Left hindlimb (tissue), 1 donor: ENCODE data around the gene TMEM131.
"Not testable (repeated sequence)": the region's sequence is repeated elsewhere in the genome, so short reads cannot be mapped to it uniquely, and the experiment has no call there.

Experiments used
- DNase-seq: peaks from one replicate; pipeline ENCODE4 v3.0.0-alpha.2; 2018

The TMEM131 gene

DNA sequence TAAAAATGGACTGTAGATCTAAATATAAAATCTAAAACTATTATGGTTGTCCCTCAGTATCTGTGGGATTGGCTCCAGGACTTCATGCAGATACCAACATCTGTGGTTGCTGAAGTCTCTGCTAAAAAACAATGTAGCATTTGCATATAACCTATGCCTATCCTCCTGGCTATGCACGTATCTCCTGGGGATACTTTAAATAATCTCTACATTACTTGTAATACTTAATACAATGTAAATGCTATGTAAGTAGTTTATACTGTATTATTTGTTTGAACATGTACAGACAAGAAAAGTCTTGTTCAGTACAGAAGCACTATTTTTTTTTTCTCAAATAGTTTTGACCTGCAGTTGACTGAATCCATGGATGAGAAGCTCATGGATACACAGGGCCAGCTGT lies 147.4 kb downstream of the TMEM131 start:
- DNase-seq, result no peak

- DNase-seq, result not testable (repeated sequence)
Measured at GRCh38 chr2:97846716-97847115, 149.0 kb downstream of the TMEM131 start.

GRCh38 chr2:97845818-97846217 lies 149.9 kb downstream of the TMEM131 start:
- no peak for DNase-seq

DNA sequence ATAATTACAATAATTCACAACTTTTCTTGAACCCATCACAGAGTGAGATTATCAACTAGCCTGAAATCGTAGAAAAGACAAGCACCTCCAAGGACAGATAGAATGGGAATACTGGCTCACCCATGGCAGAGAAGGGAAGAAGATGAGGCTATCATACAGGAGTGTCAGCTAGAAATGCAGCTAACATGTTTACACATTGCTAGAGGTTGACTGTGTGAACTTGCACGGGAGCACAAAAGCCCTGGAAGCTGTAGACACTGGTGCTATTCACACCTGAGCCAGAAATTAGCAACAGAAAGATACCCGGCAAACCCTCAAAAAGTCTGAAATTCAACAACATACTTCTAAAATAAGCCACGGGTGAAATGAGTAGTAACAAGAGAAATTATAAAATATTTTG lies 150.6 kb downstream of the TMEM131 start:
- no peak for DNase-seq

- DNase-seq, result no peak
Measured at GRCh38 chr2:97844311-97844859, 151.4 kb downstream of the TMEM131 start.

DNA sequence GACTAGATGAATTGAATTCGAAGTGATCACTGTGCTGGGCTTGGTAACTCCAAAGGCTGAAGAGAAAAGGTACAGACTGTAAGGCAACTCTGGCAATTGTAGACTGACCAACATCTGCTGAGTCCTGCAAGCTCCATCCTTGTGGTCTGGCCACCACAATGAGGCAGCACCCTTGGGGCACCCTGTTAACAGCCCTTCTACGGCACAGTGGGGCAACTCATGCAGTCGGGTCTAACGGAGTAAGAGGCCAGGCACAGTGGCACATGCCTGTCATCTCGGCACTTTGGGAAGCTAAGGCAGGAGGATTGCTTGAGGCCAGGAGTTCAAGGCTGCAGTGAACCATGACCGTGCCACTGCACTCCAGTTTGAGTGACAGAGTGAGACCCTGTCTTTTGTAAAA lies 155.6 kb downstream of the TMEM131 start:
- DNase-seq, result no peak

- DNase-seq, result no peak
Measured at GRCh38 chr2:97834610-97835009, 161.1 kb downstream of the TMEM131 start.

DNA sequence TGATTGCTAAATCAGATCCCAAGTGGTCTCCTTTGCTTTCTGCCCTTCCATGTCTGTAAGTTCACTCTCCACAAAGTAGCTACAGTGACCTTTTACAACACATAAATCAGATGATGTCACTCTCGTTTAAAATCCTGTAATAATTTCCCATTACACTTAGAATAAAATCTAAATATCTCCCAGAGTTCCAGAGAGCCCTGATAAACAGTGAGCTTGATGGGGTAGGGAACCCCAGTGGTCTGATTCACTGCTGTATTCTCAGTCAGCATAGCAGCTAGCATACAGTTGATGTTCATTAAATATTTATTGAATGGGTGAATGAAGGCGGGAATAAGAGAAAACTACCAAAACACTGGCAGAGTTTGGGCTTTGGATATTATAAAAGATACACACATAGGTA lies 164.6 kb downstream of the TMEM131 start:
- DNase-seq, result no peak

DNA sequence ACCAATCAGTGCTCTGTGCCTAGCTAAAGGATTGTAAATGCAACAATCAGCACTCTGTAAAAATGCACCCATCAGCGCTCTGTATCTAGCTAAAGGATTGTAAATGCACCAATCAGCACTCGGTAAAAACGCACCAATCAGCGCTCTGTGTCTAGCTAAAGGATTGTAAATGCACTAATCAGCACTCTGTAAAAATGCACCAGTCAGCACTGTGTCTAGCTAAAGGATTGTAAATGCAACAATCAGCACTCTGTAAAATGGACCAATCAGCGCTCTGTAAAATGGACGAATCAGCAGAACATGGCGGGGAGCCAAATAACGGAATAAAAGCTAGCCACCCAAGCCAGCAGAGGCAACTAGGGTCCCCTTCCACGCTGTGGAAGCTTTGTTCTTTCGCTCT lies 166.5 kb downstream of the TMEM131 start:
- not testable (repeated sequence) for DNase-seq

- DNase-seq, result not testable (repeated sequence)
Measured at GRCh38 chr2:97827013-97827412, 168.7 kb downstream of the TMEM131 start.

- DNase-seq, result not testable (repeated sequence)
Measured at GRCh38 chr2:97826266-97826847, 169.4 kb downstream of the TMEM131 start.

- not testable (repeated sequence) for DNase-seq
Measured at GRCh38 chr2:97824011-97824410, 171.7 kb downstream of the TMEM131 start.

DNA sequence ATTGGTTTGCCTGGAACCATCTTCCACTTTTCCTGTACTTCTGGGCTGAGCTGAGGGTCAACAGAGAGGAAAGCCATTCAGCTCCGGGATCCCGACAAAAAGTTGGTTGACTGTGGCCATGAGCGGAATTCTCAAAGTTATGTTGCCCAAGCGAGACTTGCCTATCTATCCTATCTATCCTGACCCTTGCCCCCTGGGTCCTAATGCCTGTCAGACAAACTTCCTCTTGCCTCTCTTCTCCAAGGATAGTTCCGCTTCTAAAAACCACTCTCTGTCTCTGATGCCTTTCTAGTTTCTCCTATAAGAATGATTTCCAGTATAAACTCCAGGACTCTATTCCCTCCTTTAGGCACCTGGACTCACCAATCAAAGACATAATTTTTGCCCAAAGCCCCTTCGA lies 173.9 kb downstream of the TMEM131 start:
- DNase-seq, result not testable (repeated sequence)

DNA sequence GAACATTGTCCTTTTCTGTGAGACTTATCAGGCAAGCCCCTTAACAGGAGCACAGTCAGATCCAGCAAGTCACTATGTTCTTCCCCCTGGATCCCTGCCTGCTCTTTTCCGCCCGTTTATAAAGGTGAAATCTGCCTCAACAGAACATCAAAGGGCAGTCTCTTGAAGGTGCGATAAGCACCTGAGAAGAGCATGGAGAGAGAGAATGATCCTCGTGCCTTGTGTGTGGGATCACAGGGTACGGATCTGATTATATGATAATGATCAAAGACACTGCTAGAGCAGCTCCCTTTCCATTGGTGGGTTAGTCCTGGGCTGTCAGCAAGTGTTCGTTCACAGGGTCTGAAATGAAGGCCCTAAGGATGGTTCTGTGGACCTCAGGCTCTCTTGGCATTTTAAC lies 176.0 kb downstream of the TMEM131 start:
- DNase-seq, result no peak

GRCh38 chr2:97816411-97816810 lies 179.3 kb downstream of the TMEM131 start:
- no peak for DNase-seq

GRCh38 chr2:97812931-97813330 lies 182.8 kb downstream of the TMEM131 start:
- DNase-seq, result no peak

DNA sequence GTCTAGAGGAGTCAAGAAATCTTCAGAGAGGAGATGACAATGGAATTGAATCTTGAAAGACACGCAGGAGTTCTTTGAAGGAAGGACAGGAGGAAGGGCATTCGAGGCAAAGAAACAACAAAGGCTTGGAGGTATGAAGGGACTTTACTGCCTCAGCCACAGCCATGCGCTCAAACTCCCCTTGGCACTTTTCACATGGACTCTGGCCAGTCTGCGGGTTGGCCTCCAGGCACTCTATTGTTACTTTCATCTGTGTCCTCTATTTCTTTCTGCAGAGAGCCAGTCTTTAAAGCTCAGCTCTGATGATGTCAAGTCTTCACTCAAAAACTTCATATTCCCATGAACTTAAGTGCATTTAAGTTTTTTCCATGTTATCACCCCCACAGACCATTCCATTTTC lies 186.9 kb downstream of the TMEM131 start:
- DNase-seq, result no peak

DNA sequence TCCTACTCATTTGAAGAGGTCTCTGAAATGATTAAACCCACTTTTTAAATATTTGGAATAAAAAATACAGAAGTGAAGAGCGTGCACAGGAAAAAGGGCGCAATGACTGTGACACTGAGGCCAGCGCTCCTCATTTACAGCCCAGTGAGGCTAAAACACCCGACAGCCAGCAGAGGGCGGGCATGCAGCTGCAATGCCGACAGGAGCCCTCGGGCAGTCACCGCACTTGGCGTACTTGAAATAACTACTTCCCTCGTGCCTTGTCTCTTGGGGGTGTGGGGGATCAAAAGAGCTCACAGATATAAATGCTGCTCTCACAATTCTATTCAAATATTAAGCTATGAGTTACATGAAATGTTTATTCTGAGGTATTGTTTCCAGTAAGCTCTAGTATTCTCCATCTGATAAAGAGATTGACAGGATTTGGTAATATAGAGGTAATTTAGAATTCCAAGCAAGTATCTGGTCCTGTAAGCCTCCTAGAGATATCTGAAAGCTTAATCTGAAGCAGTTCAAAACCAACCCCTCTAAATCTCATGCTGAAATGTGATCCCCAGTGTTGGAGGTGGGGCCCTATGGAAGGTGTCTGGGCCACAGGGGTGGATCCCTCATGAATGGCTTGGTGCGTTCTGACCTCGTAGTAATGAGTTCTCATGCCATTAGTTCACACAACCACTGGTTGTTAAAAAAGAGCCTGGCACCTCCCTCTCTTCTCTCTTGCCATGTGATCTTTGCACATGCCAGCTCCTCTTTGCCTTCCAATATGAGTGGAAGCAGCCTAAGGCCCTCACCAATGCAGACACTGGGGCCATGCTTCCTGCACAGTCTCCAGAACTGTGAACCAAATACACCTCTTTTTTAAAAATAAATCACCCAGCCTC lies 188.8 kb downstream of the TMEM131 start:
- DNase-seq, result peak; percentile 75

DNA sequence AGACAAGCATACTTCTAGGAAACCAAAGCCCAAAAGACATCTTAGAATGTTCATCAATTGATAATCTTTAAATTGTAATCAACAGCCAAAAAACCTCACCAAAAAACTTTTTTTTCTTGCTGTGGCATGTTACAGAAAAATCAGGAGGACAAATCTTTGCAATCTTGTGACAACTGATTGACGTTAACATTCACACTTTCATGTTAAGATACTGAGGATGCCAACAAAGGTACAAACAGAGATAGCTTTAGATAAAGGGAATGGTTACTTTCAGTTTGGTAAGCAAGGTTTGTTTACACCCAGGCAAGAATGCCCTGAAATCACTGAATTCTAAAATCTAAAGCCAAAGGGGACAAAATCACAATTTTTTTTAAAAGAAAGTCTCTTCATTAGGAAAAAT lies 190.0 kb downstream of the TMEM131 start:
- DNase-seq, result no peak

DNA sequence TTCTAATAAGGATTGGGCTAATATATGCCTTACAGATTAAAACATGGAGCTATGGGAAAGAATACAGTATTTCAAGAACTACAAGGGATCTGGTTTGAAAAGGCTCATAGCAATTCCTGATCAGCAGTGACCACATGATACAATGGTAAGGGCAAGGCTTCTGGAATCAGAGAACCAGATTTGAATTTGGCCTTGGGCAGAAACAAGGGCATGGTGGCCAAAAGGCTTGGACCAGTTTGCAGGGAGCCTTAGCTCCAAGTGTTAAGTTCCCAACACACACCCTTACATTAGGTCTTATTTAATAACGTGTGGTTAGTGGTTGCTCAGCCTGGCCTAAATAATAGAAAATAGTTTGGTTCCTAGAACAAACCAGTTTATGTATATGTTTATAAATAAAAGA lies 194.7 kb downstream of the TMEM131 start:
- DNase-seq, result no peak

- no peak for DNase-seq
Measured at GRCh38 chr2:97798416-97798815, 197.3 kb downstream of the TMEM131 start.

GRCh38 chr2:97797355-97797754 lies 198.4 kb downstream of the TMEM131 start:
- no peak for DNase-seq

GRCh38 chr2:97796465-97797126 lies 199.2 kb downstream of the TMEM131 start:
- no peak for DNase-seq

DNA sequence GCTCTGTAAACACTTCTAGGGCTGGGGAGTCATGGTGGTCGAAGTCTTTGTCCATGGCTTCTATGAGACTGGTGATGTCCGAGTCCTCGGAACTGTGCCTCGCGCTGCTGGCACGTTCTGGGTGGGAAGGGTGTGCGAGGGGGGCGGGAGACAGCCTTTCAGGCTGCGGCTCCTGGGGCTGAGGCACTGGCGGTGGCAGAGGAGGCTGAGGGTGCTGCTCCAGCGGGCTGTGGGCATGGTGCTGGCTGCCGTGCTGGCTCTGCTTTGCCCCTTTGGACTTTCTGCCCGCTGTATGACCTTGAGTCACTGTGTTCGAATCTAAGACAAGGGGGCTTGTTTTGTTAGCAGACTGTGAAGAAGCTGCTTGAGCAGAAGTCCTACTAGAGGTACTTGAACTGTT lies 203.3 kb downstream of the TMEM131 start:
- DNase-seq, result no peak
